MM.1S (cell line): ENCODE data around the gene TMEM272.

Experiments
- CTCF ChIP-seq: fragments of 300-600 bp; sonication (generic); IDR thresholded peaks from 2 replicates; pipeline ENCODE4 v1.5.1; 2016; ENCODE audit warnings: antibody characterized with exemption, low read length, mixed read lengths
- EZH2phosphoT487 ChIP-seq: fragments of 300-600 bp; sonication (generic); IDR thresholded peaks from 2 replicates; pipeline ENCODE4 v1.6.1; 2018; ENCODE audit warnings: antibody characterized with exemption, low read length

- TF ChIP-seq CTCF (no peak), EZH2phosphoT487 (no peak)
These were observed 67.1 kb downstream of the TMEM272 start for GRCh38 chr13:51777921-51778320.
